GM23338 (cell line): ENCODE data around the gene PROSER2. TPM values are rescaled to one million over a fixed set of nuclear protein-coding genes. Genes with fewer than 3 reads are reported as not detected.

Source experiments
- ATAC-seq: fragments of 200-7000 bp; cut with Tn5 transposase; 3 replicates; pipeline ENCODE4 v1.9.1; 2020
- DNase-seq: peaks from one replicate; pipeline ENCODE4 v3.0.0-alpha.2; 2015; ENCODE audit warnings: low spot score
- H2AFZ ChIP-seq: fragments of 200-600 bp; sonication (generic); 2 replicates; pipeline ENCODE4 v1.8.0; 2016; ENCODE audit warnings: antibody characterized with exemption, mild to moderate bottlenecking, moderate library complexity
- H3F3A ChIP-seq: fragments of 200-600 bp; sonication (generic); replicated peaks from 2 replicates; pipeline ENCODE4 v1.8.0; 2017; ENCODE audit warnings: antibody characterized with exemption, mixed run types, low read depth
- H3K27ac ChIP-seq: fragments of 200-600 bp; sonication (generic); 2 replicates; pipeline ENCODE4 v1.6.1; 2016; ENCODE audit warnings: low read depth
- H3K27me3 ChIP-seq: fragments of 200-600 bp; sonication (generic); 2 replicates; pipeline ENCODE4 v1.8.0; 2016; ENCODE audit warnings: mild to moderate bottlenecking, mixed run types, moderate library complexity; ENCODE audit not compliant: insufficient read depth
- H3K36me3 ChIP-seq: fragments of 200-600 bp; sonication (generic); 2 replicates; pipeline ENCODE4 v1.8.0; 2016; ENCODE audit warnings: mild to moderate bottlenecking; ENCODE audit not compliant: insufficient read depth
- H3K4me1 ChIP-seq: fragments of 200-600 bp; sonication (generic); 2 replicates; pipeline ENCODE4 v1.8.0; 2016; ENCODE audit warnings: mild to moderate bottlenecking, moderate library complexity; ENCODE audit not compliant: insufficient read depth
- H3K4me2 ChIP-seq: fragments of 200-600 bp; sonication (generic); 2 replicates; pipeline ENCODE4 v1.7.1; 2017; ENCODE audit warnings: mixed run types
- H3K4me3 ChIP-seq: fragments of 200-600 bp; sonication (generic); 2 replicates; pipeline ENCODE4 v1.6.1; 2016; ENCODE audit warnings: mixed run types
- H3K79me2 ChIP-seq: fragments of 200-600 bp; sonication (generic); replicated peaks from 2 replicates; pipeline ENCODE4 v1.8.0; 2017; ENCODE audit warnings: mild to moderate bottlenecking; ENCODE audit not compliant: insufficient read depth
- H3K9me2 ChIP-seq: fragments of 200-600 bp; sonication (generic); 2 replicates; pipeline ENCODE4 v1.8.0; 2017; ENCODE audit not compliant: insufficient read depth
- H4K20me1 ChIP-seq: fragments of 200-600 bp; sonication (generic); replicated peaks from 2 replicates; pipeline ENCODE4 v1.8.0; 2017; ENCODE audit warnings: mild to moderate bottlenecking; ENCODE audit not compliant: insufficient read depth
- H3K27ac Mint-ChIP-seq: 2 replicates; pipeline ENCODE4 v1.8.0; 2020; ENCODE audit warnings: inconsistent platforms, mild to moderate bottlenecking, moderate library complexity, mixed read lengths
- H3K27me3 Mint-ChIP-seq: 3 replicates; pipeline ENCODE4 v1.8.0; 2022; ENCODE audit warnings: low read depth, mild to moderate bottlenecking, moderate library complexity, mixed read lengths, inconsistent platforms; ENCODE audit not compliant: insufficient read depth, poor library complexity
- H3K36me3 Mint-ChIP-seq: 3 replicates; pipeline ENCODE4 v1.8.0; 2021; ENCODE audit warnings: low read depth, mild to moderate bottlenecking, inconsistent platforms, moderate library complexity, mixed read lengths
- H3K4me1 Mint-ChIP-seq: 3 replicates; pipeline ENCODE4 v1.8.0; 2020; ENCODE audit warnings: mild to moderate bottlenecking, inconsistent platforms, mixed read lengths
- H3K4me3 Mint-ChIP-seq: 3 replicates; pipeline ENCODE4 v1.8.0; 2021; ENCODE audit warnings: moderate library complexity, mild to moderate bottlenecking, inconsistent platforms, mixed read lengths
- H3K9me3 Mint-ChIP-seq: 3 replicates; pipeline ENCODE4 v1.8.0; 2020; ENCODE audit warnings: moderate library complexity, mild to moderate bottlenecking, inconsistent platforms, mixed read lengths
- CREB1 ChIP-seq: fragments of 250-450 bp; sonication (Bioruptor Pico); IDR thresholded peaks from 2 replicates; pipeline ENCODE4 v1.5.0; 2020; ENCODE audit warnings: low read depth, mild to moderate bottlenecking, moderate library complexity
- EZH2phosphoT487 ChIP-seq: fragments of 200-600 bp; sonication (generic); IDR thresholded peaks from one replicate; pipeline ENCODE4 v1.8.1; 2018; ENCODE audit warnings: antibody characterized with exemption; ENCODE audit not compliant: unreplicated experiment
- JUNB ChIP-seq: IDR thresholded peaks from one replicate; pipeline ENCODE4 v1.6.1; 2016; ENCODE audit warnings: antibody characterized with exemption; ENCODE audit not compliant: unreplicated experiment
- NANOG ChIP-seq: IDR thresholded peaks from 2 replicates; pipeline ENCODE4 v1.6.1; 2016; ENCODE audit warnings: antibody characterized with exemption, borderline replicate concordance
- POLR2AphosphoS5 ChIP-seq: IDR thresholded peaks from 2 replicates; pipeline ENCODE4 v1.6.1; 2016; ENCODE audit warnings: antibody characterized with exemption, low read depth
- STAT1 ChIP-seq: IDR thresholded peaks from one replicate; pipeline ENCODE4 v1.6.1; 2016; ENCODE audit warnings: antibody characterized with exemption; ENCODE audit not compliant: unreplicated experiment
- ZNF114 ChIP-seq: fragments of 250-450 bp; sonication (Bioruptor Pico); IDR thresholded peaks from 2 replicates; pipeline ENCODE4 v1.5.0; 2020; ENCODE audit warnings: mild to moderate bottlenecking, moderate library complexity
- polyA plus RNA-seq: library from polyadenylated mRNA; unstranded; fragments of >200 nt; fragmentation: Nextera tagmentation; extraction: Ambion mirVana; gene quantifications from 2 replicates; pipeline ENCODE4 v1.2.1, GENCODE V29; 2016
- total RNA-seq: library from RNA; depleted of rRNA; stranded (reverse); fragments of >200 nt; shearing (Covaris generic); gene quantifications from 2 replicates; pipeline ENCODE4 v1.2.3, GENCODE V29; 2014
- TF ChIP-seq, protein P1 (sequence below): fragments of 250-450 bp; sonication (Bioruptor Pico); IDR thresholded peaks from 2 replicates; pipeline ENCODE4 v1.5.0; 2020; ENCODE audit warnings: mild to moderate bottlenecking, moderate library complexity
- TF ChIP-seq, protein P2 (sequence below): IDR thresholded peaks from 2 replicates; pipeline ENCODE4 v1.6.1; 2016; ENCODE audit warnings: antibody characterized with exemption
- TF ChIP-seq, protein P3 (sequence below), 2 experiments: fragments of 200-600 bp in 1 of 2; sonication (generic) in 1 of 2; conservative IDR thresholded peaks; 2 replicates each; pipeline versions ENCODE4 v1.5.1 to v1.6.1; 2016 to 2017; ENCODE audit warnings: antibody characterized with exemption in 2 of 2, low read depth in 2 of 2, mild to moderate bottlenecking in 2 of 2, moderate library complexity in 1 of 2

The PROSER2 gene
- total and polyA plus RNA-seq, 2 experiments from 2014 or later, result 4.2 to 10.8 TPM

DNA sequence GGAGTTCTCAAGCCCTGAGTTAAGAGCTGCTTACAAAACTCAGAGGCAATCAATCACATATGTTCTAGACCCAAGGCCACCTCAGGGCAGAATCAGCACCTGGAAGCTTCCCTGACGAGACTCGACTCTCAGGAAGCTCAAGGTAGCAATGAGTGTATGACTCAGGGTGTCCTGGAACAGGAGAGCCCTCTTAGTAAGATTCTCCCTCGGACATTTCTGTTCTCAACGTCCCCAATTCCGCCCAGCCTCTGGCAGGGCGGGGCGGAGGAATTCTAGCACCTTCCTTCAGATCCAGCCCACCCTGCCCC lies 39.6 kb upstream of the PROSER2 start:
- Histone ChIP-seq H3K4me2 (no peak overlapping the region), H2AFZ (no peak overlapping the region), H3K27ac (no peak overlapping the region), H3K4me3 (no peak overlapping the region), H3K9me2 (no peaks in the 10 kb centered on the region), H3K27me3 (no peaks in the 10 kb centered on the region), H4K20me1 (no peaks in the 10 kb centered on the region), H3K79me2 (no peaks in the 10 kb centered on the region), H3F3A (no peaks in the 10 kb centered on the region), H3K4me1 (no peaks in the 10 kb centered on the region), H3K36me3 (no peaks in the 10 kb centered on the region)
- ATAC-seq (no peak), DNase-seq (no peak)
- H3K27me3 Mint-ChIP-seq, result peaks cover 2% of the 10 kb centered on the region
- peak overlapping the region; percentile 61; the same call in 1 of the 2 replicates for H3K27ac Mint-ChIP-seq
- H3K36me3 Mint-ChIP-seq, result no peaks in the 10 kb centered on the region
- no peak overlapping the region for H3K4me3 Mint-ChIP-seq
- TF ChIP-seq ZNF114 (no peak), NANOG (no peak), POLR2AphosphoS5 (no peak)
- TF ChIP-seq, protein P1, sequence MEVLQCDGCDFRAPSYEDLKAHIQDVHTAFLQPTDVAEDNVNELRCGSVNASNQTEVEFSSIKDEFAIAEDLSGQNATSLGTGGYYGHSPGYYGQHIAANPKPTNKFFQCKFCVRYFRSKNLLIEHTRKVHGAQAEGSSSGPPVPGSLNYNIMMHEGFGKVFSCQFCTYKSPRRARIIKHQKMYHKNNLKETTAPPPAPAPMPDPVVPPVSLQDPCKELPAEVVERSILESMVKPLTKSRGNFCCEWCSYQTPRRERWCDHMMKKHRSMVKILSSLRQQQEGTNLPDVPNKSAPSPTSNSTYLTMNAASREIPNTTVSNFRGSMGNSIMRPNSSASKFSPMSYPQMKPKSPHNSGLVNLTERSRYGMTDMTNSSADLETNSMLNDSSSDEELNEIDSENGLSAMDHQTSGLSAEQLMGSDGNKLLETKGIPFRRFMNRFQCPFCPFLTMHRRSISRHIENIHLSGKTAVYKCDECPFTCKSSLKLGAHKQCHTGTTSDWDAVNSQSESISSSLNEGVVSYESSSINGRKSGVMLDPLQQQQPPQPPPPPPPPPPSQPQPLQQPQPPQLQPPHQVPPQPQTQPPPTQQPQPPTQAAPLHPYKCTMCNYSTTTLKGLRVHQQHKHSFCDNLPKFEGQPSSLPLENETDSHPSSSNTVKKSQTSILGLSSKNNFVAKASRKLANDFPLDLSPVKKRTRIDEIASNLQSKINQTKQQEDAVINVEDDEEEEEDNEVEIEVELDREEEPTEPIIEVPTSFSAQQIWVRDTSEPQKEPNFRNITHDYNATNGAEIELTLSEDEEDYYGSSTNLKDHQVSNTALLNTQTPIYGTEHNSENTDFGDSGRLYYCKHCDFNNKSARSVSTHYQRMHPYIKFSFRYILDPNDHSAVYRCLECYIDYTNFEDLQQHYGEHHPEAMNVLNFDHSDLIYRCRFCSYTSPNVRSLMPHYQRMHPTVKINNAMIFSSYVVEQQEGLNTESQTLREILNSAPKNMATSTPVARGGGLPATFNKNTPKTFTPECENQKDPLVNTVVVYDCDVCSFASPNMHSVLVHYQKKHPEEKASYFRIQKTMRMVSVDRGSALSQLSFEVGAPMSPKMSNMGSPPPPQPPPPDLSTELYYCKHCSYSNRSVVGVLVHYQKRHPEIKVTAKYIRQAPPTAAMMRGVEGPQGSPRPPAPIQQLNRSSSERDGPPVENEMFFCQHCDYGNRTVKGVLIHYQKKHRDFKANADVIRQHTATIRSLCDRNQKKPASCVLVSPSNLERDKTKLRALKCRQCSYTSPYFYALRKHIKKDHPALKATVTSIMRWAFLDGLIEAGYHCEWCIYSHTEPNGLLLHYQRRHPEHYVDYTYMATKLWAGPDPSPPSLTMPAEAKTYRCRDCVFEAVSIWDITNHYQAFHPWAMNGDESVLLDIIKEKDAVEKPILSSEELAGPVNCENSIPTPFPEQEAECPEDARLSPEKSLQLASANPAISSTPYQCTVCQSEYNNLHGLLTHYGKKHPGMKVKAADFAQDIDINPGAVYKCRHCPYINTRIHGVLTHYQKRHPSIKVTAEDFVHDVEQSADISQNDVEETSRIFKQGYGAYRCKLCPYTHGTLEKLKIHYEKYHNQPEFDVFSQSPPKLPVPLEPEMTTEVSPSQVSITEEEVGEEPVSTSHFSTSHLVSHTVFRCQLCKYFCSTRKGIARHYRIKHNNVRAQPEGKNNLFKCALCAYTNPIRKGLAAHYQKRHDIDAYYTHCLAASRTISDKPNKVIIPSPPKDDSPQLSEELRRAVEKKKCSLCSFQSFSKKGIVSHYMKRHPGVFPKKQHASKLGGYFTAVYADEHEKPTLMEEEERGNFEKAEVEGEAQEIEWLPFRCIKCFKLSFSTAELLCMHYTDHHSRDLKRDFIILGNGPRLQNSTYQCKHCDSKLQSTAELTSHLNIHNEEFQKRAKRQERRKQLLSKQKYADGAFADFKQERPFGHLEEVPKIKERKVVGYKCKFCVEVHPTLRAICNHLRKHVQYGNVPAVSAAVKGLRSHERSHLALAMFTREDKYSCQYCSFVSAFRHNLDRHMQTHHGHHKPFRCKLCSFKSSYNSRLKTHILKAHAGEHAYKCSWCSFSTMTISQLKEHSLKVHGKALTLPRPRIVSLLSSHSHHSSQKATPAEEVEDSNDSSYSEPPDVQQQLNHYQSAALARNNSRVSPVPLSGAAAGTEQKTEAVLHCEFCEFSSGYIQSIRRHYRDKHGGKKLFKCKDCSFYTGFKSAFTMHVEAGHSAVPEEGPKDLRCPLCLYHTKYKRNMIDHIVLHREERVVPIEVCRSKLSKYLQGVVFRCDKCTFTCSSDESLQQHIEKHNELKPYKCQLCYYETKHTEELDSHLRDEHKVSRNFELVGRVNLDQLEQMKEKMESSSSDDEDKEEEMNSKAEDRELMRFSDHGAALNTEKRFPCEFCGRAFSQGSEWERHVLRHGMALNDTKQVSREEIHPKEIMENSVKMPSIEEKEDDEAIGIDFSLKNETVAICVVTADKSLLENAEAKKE, result no peak
- peaks cover 6% of the 10 kb centered on the region; the same call in 1 of the 3 replicates for H3K4me1 Mint-ChIP-seq
- peaks cover 2% of the 10 kb centered on the region; the same call in 1 of the 3 replicates for H3K9me3 Mint-ChIP-seq

DNA sequence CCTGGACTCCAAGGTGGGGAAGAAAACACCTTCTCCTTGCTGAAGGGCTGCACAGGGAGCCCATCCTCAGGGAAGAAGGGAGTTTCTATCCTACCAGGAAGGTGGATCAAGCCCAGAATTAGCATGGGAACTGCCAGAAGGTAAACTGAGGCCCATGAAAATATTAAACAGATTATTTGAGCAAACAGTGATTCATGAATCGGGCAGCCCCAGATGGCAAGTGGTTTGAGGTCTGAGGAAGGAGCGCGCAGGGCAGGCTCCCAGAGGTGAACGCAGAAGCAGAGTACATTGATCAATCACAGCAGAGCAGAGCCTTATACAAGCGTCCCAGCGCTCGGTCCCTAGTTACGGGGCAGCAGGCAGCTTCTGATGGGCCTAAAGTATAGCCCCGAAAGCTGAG lies 35.8 kb upstream of the PROSER2 start:
- Mint-ChIP-seq H3K27ac (no peak overlapping the region), H3K4me1 (peaks cover 6% of the 10 kb centered on the region; the same call in 1 of the 3 replicates), H3K4me3 (no peak overlapping the region), H3K9me3 (peaks cover 2% of the 10 kb centered on the region; the same call in 1 of the 3 replicates), H3K36me3 (no peaks in the 10 kb centered on the region), H3K27me3 (peaks cover 3% of the 10 kb centered on the region)
- H3K36me3 ChIP-seq, result no peaks in the 10 kb centered on the region
- H3K9me2 ChIP-seq, result no peaks in the 10 kb centered on the region
- ATAC-seq, result no peak
- no peaks in the 10 kb centered on the region for H4K20me1 ChIP-seq
- H3K27me3 ChIP-seq, result no peaks in the 10 kb centered on the region
- no peak overlapping the region for H3K4me3 ChIP-seq
- no peak for DNase-seq
- no peak overlapping the region for H3K4me2 ChIP-seq
- no peaks in the 10 kb centered on the region for H3K79me2 ChIP-seq
- no peaks in the 10 kb centered on the region for H3K4me1 ChIP-seq
- H2AFZ ChIP-seq, result no peak overlapping the region
- no peaks in the 10 kb centered on the region for H3F3A ChIP-seq
- no peak overlapping the region for H3K27ac ChIP-seq
- TF ChIP-seq, protein P2, sequence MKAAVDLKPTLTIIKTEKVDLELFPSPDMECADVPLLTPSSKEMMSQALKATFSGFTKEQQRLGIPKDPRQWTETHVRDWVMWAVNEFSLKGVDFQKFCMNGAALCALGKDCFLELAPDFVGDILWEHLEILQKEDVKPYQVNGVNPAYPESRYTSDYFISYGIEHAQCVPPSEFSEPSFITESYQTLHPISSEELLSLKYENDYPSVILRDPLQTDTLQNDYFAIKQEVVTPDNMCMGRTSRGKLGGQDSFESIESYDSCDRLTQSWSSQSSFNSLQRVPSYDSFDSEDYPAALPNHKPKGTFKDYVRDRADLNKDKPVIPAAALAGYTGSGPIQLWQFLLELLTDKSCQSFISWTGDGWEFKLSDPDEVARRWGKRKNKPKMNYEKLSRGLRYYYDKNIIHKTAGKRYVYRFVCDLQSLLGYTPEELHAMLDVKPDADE, result no peak
- TF ChIP-seq, protein P3, sequence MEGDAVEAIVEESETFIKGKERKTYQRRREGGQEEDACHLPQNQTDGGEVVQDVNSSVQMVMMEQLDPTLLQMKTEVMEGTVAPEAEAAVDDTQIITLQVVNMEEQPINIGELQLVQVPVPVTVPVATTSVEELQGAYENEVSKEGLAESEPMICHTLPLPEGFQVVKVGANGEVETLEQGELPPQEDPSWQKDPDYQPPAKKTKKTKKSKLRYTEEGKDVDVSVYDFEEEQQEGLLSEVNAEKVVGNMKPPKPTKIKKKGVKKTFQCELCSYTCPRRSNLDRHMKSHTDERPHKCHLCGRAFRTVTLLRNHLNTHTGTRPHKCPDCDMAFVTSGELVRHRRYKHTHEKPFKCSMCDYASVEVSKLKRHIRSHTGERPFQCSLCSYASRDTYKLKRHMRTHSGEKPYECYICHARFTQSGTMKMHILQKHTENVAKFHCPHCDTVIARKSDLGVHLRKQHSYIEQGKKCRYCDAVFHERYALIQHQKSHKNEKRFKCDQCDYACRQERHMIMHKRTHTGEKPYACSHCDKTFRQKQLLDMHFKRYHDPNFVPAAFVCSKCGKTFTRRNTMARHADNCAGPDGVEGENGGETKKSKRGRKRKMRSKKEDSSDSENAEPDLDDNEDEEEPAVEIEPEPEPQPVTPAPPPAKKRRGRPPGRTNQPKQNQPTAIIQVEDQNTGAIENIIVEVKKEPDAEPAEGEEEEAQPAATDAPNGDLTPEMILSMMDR (conservative IDR thresholded peaks at IDR 0.05; ENCODE audit: low read depth in 2 of 2), result no peak
- TF ChIP-seq CREB1 (CRISPR knock-in tag) (no peak), JUNB (no peak), ZNF114 (no peak), STAT1 (no peak), EZH2phosphoT487 (no peak), POLR2AphosphoS5 (no peak)
